Measurements from ENCODE around the gene ASTN1.

DNA sequence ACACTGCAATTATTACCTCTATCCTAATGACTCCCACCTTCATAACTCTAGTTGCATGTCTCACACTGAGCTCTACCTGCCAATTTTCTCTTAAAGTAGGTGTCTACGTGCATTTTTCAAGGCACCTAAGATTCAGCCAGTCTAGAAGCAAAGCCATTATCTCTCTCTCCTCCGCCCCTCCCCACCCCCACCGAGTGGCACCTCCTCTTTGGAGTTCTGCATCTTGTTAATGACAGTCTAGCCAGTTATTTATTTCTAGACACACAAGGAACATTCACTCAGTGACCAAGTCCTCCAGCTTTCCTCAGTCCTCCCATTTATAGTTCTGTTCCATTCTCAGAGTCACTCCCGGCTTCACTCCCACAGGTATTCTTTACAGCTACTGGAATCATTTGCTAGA is 47.6 kb downstream of the ASTN1 start:
- TF ChIP-seq SUZ12 (IDR thresholded peaks at IDR 0.05; ENCODE audit: extremely low read depth, insufficient read depth, insufficient read length) (no peak), ZNF274 (IDR thresholded peaks at IDR 0.05; ENCODE audit: low read depth, low read length) (no peak), YY1 (IDR thresholded peaks at IDR 0.05; ENCODE audit: insufficient read depth, insufficient read length) (no peak)

Measured in NT2/D1 (cell line).